Measurements from ENCODE around the gene ACTN1. TPM values are rescaled to one million over a fixed set of nuclear protein-coding genes. Genes with fewer than 3 reads are reported as not detected.

ACTN1 gene
- total RNA-seq, 4 donors from 2014 or later = 31.9 to 111 (median 76.1) TPM

DNA sequence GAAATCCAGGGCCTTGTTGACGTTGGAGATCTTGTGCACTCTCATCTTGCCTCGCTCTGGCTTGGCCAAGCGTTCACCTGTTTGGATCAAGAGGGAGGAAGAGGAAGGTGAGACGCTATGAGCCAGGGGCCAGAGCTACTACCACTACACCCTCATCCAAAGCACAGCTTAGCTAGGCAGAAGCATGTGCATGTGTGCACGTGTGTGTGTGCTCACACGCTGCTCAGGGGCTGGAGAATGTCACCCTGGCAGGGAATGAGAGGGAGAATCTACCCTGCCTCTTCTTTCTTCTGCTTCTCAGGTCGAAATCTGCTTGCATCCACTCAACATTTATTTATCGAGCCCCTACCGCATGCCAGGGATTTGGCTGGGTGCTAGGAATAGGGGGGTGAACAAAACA lies 58.1 kb downstream of the ACTN1 start:
- intact Hi-C loops (cut with DNase I; ENCODE audit: low total_unique reads) = no loop called here
- no peak for DNase-seq (ENCODE audit: low spot score in 2 of 2)
- H3K4me3 ChIP-seq (ENCODE audit: low read depth, poor library complexity, severe bottlenecking) = no peak overlapping the region
- 92 to 94% methylated on average over 9 of the region's 9 CpGs for WGBS, 2 donors
- TF ChIP-seq POLR2A (IDR thresholded peaks at IDR 0.05) (no peak), CTCF (IDR thresholded peaks at IDR 0.05) (no peak)

- TF ChIP-seq POLR2A (IDR thresholded peaks at IDR 0.05) (no peak), CTCF (IDR thresholded peaks at IDR 0.05) (no peak)
- H3K4me3 ChIP-seq (ENCODE audit: low read depth, poor library complexity, severe bottlenecking) = no peak overlapping the region
- no peak for DNase-seq (ENCODE audit: low spot score in 2 of 2)
- WGBS, 2 donors = 91 to 93% methylated on average over 8 of the region's 8 CpGs
- intact Hi-C loops (cut with DNase I; ENCODE audit: low total_unique reads) = no loop called here
These were observed 59.8 kb downstream of the ACTN1 start for GRCh38 chr14:68919129-68919927.

DNA sequence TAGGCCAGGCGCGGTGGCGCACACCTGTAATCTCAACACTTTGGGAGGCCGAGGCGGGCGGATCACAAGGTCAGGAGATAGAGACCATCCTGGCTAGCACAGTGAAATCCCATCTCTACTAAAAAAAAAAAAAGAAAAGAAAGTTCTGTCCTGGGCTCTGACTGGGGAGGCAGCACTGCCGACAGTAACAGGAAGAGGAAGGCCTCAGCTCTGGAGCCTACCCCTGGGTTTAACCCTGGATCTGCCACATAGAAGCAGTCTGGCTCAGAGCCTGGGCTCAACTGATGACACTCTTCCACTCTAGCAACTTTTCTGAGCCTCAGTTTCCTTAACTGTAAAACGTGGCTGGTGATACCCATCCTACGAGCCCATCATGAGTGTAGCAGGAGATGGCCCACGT lies 60.5 kb downstream of the ACTN1 start:
- no peak for DNase-seq (ENCODE audit: low spot score in 2 of 2)
- 90 to 94% methylated on average over 10 of the region's 10 CpGs for WGBS, 2 donors
- intact Hi-C loops (cut with DNase I; ENCODE audit: low total_unique reads) = no loop called here
- H3K4me3 ChIP-seq (ENCODE audit: low read depth, poor library complexity, severe bottlenecking) = no peak overlapping the region
- TF ChIP-seq POLR2A (IDR thresholded peaks at IDR 0.05) = no peak
- no peak for TF ChIP-seq CTCF (IDR thresholded peaks at IDR 0.05)

DNA sequence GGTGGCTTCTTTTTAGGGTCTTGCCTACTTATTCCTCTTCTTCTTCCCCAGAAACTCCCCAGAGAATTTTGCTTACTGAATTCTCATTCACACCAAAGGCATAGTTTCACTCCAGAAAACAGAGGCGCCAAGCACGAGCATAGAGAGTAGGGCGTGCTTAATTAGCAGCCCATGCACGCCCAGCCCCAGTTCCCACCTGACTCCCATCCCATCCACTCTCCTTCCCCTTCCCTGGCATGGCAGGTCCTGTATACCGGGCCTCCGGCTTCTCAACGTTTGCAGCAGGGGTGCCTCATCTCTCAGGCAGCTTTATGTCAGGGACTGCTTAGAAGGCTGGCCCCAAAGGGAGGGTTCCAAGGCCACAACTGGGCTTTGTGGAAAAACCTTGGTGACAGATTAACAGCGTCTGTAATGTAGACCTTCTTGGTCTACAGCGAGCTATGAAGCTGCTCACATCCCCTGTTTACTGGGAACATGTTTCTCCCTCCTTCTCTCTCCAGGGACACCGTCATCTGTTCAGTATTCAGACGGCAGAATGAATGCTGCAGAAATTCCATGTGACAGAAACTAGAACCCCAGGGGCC lies 62.7 kb downstream of the ACTN1 start:
- H3K4me3 ChIP-seq (ENCODE audit: low read depth, poor library complexity, severe bottlenecking) = no peak overlapping the region
- TF ChIP-seq POLR2A (IDR thresholded peaks at IDR 0.05) = no peak
- no peak for TF ChIP-seq CTCF (IDR thresholded peaks at IDR 0.05)
- DNase-seq (ENCODE audit: low spot score in 2 of 2) = no peak
- WGBS, 2 donors = 85 to 86% methylated on average over 11 of the region's 11 CpGs
- intact Hi-C loops (cut with DNase I; ENCODE audit: low total_unique reads) = no loop called here

DNA sequence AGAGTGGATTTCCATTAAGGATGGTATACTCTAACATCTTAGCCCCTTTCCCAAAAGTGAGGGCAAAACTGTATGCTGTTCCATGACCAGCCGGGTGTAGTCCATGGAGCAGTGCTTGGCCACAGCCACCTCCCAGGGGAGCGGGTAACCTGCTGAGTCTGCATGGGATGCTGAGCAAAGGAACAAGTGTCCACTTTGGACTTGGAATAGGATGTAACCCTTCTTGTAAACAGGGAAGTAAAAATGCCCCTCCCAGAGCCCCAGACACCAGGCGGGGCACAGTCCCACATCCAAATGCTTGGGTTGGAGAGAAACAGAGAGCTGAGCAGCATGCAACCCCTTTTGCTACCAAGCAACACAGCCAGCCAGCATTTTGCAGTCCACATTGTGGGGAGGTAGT lies 65.6 kb downstream of the ACTN1 start:
- H3K4me3 ChIP-seq (ENCODE audit: low read depth, poor library complexity, severe bottlenecking) = no peak overlapping the region

More for the DNA sequence above, 65.6 kb downstream of the ACTN1 start:
- no peak for TF ChIP-seq CTCF (IDR thresholded peaks at IDR 0.05)
- 85 to 87% methylated on average over 3 of the region's 3 CpGs for WGBS, 2 donors
- intact Hi-C loops (cut with DNase I; ENCODE audit: low total_unique reads) = loop anchor here (5.0 kb wide), 1 partner anchor 179 kb away; no protein-coding TSS in a partner anchor
- no peak for DNase-seq (ENCODE audit: low spot score in 2 of 2)

Measured in lower leg skin (tissue), 4 donors.